Uterus (tissue), 2 donors: ENCODE measurements around the gene ARHGEF10L.

Source experiments
- POLR2A ChIP-seq, 2 donors: fragments of 450-650 bp; IDR thresholded peaks; one replicate each; pipeline ENCODE4 v1.6.1; 2016; ENCODE audit warnings: antibody characterized with exemption in 2 of 2, mild to moderate bottlenecking in 1 of 2, moderate library complexity in 1 of 2
- TF ChIP-seq, protein P1 (sequence below), 4 experiments: fragments of 200-600 bp in 2 of 4; fragments of 450-650 bp in 2 of 4; sonication (generic) in 2 of 4; IDR thresholded peaks; one replicate each; pipeline ENCODE4 v1.5.1; 2016 to 2019; ENCODE audit warnings: antibody characterized with exemption in 4 of 4, mild to moderate bottlenecking in 2 of 4, moderate library complexity in 1 of 4

DNA sequence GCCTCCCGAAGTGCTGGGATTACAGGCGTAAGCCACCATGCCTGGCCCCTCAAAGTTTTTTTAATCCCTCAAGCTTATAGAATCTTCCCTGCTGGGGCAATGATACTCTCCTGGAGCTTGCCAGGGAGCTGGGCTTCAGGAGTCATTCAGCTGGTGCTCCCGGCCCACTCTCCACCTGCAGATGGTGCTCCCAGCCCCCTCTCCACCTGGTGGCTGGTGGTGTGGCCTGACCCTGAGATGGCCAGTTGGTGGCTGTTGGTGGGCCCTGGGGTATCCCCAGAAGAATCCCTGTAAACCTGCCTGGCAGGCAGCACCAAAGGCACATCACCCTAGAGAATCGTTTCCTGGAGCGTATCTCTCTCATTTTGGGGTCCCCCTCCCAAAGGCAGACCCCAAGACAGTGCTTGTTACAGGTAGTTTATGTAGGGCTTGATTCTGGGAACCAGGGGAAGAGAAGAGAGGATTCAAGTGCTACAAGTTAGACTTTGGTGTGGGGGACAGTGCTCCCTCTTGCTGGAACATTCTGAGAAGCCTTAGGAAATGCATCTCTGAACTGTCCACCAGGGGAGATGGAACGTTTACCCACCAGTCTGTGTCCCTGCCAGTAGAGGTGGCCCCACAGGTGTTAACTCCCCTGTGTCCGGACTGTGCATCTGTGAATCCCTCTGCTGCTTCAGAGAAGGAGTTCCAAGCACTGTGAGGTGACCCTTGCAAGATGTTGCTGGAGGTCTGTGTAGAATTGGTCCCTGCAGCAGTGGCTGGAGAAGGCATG lies 186.5 kb downstream of the ARHGEF10L start:
- TF ChIP-seq, protein P1, sequence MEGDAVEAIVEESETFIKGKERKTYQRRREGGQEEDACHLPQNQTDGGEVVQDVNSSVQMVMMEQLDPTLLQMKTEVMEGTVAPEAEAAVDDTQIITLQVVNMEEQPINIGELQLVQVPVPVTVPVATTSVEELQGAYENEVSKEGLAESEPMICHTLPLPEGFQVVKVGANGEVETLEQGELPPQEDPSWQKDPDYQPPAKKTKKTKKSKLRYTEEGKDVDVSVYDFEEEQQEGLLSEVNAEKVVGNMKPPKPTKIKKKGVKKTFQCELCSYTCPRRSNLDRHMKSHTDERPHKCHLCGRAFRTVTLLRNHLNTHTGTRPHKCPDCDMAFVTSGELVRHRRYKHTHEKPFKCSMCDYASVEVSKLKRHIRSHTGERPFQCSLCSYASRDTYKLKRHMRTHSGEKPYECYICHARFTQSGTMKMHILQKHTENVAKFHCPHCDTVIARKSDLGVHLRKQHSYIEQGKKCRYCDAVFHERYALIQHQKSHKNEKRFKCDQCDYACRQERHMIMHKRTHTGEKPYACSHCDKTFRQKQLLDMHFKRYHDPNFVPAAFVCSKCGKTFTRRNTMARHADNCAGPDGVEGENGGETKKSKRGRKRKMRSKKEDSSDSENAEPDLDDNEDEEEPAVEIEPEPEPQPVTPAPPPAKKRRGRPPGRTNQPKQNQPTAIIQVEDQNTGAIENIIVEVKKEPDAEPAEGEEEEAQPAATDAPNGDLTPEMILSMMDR (IDR thresholded peaks at IDR 0.05) = no peak
- TF ChIP-seq POLR2A (IDR thresholded peaks at IDR 0.05) = no peak
